Measurements from ENCODE around the gene TMEM120A. TPM values are rescaled to one million over a fixed set of nuclear protein-coding genes. Genes with fewer than 3 reads are reported as not detected.

Gene TMEM120A
- polyA plus RNA-seq, 1 of the 3 experiments (the other 2 are of a cell fraction) = 59.8 TPM

DNA sequence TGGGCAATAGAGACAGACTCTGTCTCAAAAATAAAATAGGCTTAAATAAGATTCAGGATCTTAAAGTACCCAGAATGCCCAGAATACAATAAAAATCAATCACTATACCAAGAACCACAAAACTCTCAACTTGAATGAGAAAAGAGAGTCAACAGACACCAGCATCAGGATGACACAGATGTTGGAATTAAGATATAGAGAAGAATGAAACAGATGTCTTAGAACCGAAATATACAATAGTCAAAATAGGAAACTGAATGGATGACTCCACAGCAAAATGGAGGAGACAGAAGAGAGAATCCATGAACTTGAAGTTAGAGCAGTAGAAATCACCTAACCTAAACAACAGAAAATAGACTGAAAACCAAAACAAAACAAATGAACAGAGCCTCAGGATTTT, 49.9 kb downstream of the TMEM120A start:
- Histone ChIP-seq H3K27me3 (ENCODE audit: insufficient read depth) (no peaks in the 10 kb centered on the region), H3K9ac (no peak overlapping the region), H3K4me1 (ENCODE audit: control insufficient read depth in 1 of 2, insufficient read depth in 2 of 2, low read depth in 1 of 2, low read length in 1 of 2) (no peaks in the 10 kb centered on the region), H4K20me1 (ENCODE audit: insufficient read depth) (peaks cover 4% of the 10 kb centered on the region; the same call in 1 of the 2 replicates), H3K4me3 (ENCODE audit: low read depth in 2 of 2, low read length in 1 of 2) (no peak overlapping the region), H3K9me3 (no peaks in the 10 kb centered on the region), H3K79me2 (ENCODE audit: insufficient read depth) (peaks cover 6% of the 10 kb centered on the region; the same call in 1 of the 2 replicates), H3K36me3 (replicated peaks in 1 of 2; ENCODE audit: control insufficient read depth in 1 of 2, insufficient read depth in 2 of 2, low read length in 1 of 2) (no peaks in the 10 kb centered on the region), H3K27ac (ENCODE audit: low read depth in 2 of 2, low read length in 1 of 2) (no peak overlapping the region), H3K9me2 (no peaks in the 10 kb centered on the region), H3F3A (replicated peaks; ENCODE audit: insufficient read depth) (no peaks in the 10 kb centered on the region), H3K4me2 (no peak overlapping the region), H2AFZ (ENCODE audit: low read depth) (no peak overlapping the region)
- TF ChIP-seq POLR2AphosphoS5 (IDR thresholded peaks at IDR 0.05; ENCODE audit: low read depth, low read length) = no peak
- no peak for TF ChIP-seq EZH2phosphoT487 (IDR thresholded peaks at IDR 0.05; ENCODE audit: borderline replicate concordance, low read depth)
- no peak for DNase-seq
- ChIA-PET CTCF (no interaction called here), POLR2A (no interaction called here)
- WGBS (ENCODE audit: low lambda C conversion rate) = 95% methylated on average over 1 of the region's 1 CpG

DNA sequence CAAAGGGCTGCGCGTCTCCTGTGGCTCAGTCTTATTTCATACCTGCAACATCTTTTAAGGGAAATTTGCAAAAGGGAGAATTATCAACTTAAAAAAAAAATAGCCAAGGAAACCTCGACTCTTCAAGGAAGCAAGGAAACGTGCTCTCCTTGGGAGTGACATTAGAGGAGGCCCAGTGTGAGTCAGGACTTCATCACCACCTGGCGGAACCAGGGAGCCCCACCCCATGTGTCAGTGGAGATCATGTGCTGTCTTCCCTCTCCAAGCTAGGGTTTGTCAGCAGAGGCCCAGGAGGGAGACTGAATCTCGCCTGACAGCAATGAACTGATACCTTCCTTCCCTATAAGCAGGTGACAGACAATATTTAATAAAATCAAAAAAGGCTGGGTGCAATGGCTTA, 50.5 kb downstream of the TMEM120A start:
- POLR2A ChIA-PET = no interaction called here
- Histone ChIP-seq H3K36me3 (replicated peaks in 1 of 2; ENCODE audit: control insufficient read depth in 1 of 2, insufficient read depth in 2 of 2, low read length in 1 of 2) (no peaks in the 10 kb centered on the region), H3K4me3 (ENCODE audit: low read depth in 2 of 2, low read length in 1 of 2) (no peak overlapping the region), H3K27ac (ENCODE audit: low read depth in 2 of 2, low read length in 1 of 2) (no peak overlapping the region), H3K79me2 (ENCODE audit: insufficient read depth) (peaks cover 5% of the 10 kb centered on the region; the same call in 1 of the 2 replicates), H3K4me2 (no peak overlapping the region), H3K9me3 (no peaks in the 10 kb centered on the region), H3F3A (replicated peaks; ENCODE audit: insufficient read depth) (no peaks in the 10 kb centered on the region), H3K9me2 (no peaks in the 10 kb centered on the region), H3K9ac (no peak overlapping the region), H2AFZ (ENCODE audit: low read depth) (no peak overlapping the region), H3K27me3 (ENCODE audit: insufficient read depth) (no peaks in the 10 kb centered on the region), H4K20me1 (ENCODE audit: insufficient read depth) (peaks cover 4% of the 10 kb centered on the region; the same call in 1 of the 2 replicates), H3K4me1 (ENCODE audit: control insufficient read depth in 1 of 2, insufficient read depth in 2 of 2, low read depth in 1 of 2, low read length in 1 of 2) (no peaks in the 10 kb centered on the region)
- CTCF ChIA-PET = no interaction called here
- 80% methylated on average over 6 of the region's 6 CpGs for WGBS (ENCODE audit: low lambda C conversion rate)
- TF ChIP-seq FOSL2 (IDR thresholded peaks at IDR 0.05; ENCODE audit: borderline replicate concordance, low read depth) (no peak), SMC3 (IDR thresholded peaks at IDR 0.05; ENCODE audit: low read depth, low read length) (no peak)
- no peak for DNase-seq

DNA sequence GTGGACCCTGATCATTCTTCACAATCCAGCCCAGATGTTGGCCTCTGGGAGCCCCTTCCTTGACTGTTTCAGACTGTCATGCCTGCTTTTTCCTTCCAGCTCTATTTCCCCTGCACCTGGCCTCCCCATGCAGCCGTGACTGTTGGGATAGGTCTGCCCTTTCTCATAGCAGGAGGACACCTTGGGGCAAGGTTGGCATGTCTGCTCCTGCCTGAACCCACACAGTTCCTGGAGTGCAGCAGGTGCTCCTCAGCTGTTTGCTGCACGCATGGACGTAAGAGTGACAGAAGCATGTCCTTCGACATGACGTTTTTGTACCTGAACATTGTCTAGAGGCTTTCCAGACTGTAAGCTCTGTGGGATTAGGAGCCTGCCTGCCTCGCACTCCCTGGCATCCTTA, 55.5 kb downstream of the TMEM120A start:
- Histone ChIP-seq H3K27me3 (ENCODE audit: insufficient read depth) (no peaks in the 10 kb centered on the region), H3K9ac (no peak overlapping the region), H3K4me3 (ENCODE audit: low read depth in 2 of 2, low read length in 1 of 2) (no peak overlapping the region), H3K36me3 (replicated peaks in 1 of 2; ENCODE audit: control insufficient read depth in 1 of 2, insufficient read depth in 2 of 2, low read length in 1 of 2) (no peaks in the 10 kb centered on the region), H2AFZ (ENCODE audit: low read depth) (no peak overlapping the region), H3K9me2 (no peaks in the 10 kb centered on the region), H3K4me1 (ENCODE audit: control insufficient read depth in 1 of 2, insufficient read depth in 2 of 2, low read depth in 1 of 2, low read length in 1 of 2) (peaks cover 0 to 5% of the 10 kb centered on the region in 2 experiments; a peak in 1 of 4 replicates), H4K20me1 (ENCODE audit: insufficient read depth) (no peaks in the 10 kb centered on the region), H3K27ac (ENCODE audit: low read depth in 2 of 2, low read length in 1 of 2) (no peak overlapping the region), H3K9me3 (no peaks in the 10 kb centered on the region), H3K4me2 (no peak overlapping the region), H3K79me2 (ENCODE audit: insufficient read depth) (no peaks in the 10 kb centered on the region; the same call in 1 of the 2 replicates), H3F3A (replicated peaks; ENCODE audit: insufficient read depth) (no peaks in the 10 kb centered on the region)
- DNase-seq = no peak
- POLR2A ChIA-PET = no interaction called here
- no peak for TF ChIP-seq FOXJ3 (CRISPR knock-in tag; IDR thresholded peaks at IDR 0.05)
- no peak for TF ChIP-seq EZH2phosphoT487 (IDR thresholded peaks at IDR 0.05; ENCODE audit: borderline replicate concordance, low read depth)
- TF ChIP-seq, protein P1, sequence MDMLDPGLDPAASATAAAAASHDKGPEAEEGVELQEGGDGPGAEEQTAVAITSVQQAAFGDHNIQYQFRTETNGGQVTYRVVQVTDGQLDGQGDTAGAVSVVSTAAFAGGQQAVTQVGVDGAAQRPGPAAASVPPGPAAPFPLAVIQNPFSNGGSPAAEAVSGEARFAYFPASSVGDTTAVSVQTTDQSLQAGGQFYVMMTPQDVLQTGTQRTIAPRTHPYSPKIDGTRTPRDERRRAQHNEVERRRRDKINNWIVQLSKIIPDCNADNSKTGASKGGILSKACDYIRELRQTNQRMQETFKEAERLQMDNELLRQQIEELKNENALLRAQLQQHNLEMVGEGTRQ (IDR thresholded peaks at IDR 0.05; ENCODE audit: borderline replicate concordance, low read depth, low read length) = no peak
- no peak for TF ChIP-seq CHD2 (IDR thresholded peaks at IDR 0.05; ENCODE audit: low read length, partially characterized antibody)
- TF ChIP-seq MXI1 (IDR thresholded peaks at IDR 0.05; ENCODE audit: low read depth, low read length) = no peak
- no peak for TF ChIP-seq NFIC (IDR thresholded peaks at IDR 0.05; ENCODE audit: borderline replicate concordance)
- TF ChIP-seq JUND (IDR thresholded peaks at IDR 0.05) = no peak
- no peak for TF ChIP-seq SIN3A (IDR thresholded peaks at IDR 0.05; ENCODE audit: borderline replicate concordance, low read depth, low read length)
- TF ChIP-seq, protein P2, sequence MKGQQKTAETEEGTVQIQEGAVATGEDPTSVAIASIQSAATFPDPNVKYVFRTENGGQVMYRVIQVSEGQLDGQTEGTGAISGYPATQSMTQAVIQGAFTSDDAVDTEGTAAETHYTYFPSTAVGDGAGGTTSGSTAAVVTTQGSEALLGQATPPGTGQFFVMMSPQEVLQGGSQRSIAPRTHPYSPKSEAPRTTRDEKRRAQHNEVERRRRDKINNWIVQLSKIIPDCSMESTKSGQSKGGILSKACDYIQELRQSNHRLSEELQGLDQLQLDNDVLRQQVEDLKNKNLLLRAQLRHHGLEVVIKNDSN (IDR thresholded peaks at IDR 0.05; ENCODE audit: borderline replicate concordance, low read depth) = no peak
- 96% methylated on average over 6 of the region's 6 CpGs for WGBS (ENCODE audit: low lambda C conversion rate)
- CTCF ChIA-PET = interaction anchor here (1.0 to 1.2 kb wide), 2 partner anchors 20 to 72 kb away, joined by 3 read pairs; no protein-coding TSS in a partner anchor

Data from SK-N-SH (cell line).